ENCODE measurements around the gene COL1A2.

DNA sequence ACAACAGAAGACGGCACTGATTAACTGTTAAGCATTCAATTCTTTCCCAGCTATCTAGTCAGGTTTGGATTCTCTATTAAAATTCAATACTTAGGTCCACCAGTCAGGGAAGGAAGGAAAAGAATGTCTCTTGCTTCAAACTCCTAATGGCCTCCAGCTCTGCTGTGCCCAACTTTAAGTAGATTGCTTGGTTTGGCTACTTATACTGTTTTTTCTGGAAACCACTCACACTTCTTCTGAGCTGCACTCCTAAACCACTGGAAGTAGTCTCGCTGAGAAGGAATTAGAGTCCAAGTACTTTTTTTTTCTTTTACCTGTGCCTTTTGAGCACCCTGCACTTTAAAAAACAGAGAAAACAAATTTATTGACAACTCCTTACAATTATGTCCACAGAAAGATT, 26.7 kb upstream of the COL1A2 start:
- TF ChIP-seq, protein P1, sequence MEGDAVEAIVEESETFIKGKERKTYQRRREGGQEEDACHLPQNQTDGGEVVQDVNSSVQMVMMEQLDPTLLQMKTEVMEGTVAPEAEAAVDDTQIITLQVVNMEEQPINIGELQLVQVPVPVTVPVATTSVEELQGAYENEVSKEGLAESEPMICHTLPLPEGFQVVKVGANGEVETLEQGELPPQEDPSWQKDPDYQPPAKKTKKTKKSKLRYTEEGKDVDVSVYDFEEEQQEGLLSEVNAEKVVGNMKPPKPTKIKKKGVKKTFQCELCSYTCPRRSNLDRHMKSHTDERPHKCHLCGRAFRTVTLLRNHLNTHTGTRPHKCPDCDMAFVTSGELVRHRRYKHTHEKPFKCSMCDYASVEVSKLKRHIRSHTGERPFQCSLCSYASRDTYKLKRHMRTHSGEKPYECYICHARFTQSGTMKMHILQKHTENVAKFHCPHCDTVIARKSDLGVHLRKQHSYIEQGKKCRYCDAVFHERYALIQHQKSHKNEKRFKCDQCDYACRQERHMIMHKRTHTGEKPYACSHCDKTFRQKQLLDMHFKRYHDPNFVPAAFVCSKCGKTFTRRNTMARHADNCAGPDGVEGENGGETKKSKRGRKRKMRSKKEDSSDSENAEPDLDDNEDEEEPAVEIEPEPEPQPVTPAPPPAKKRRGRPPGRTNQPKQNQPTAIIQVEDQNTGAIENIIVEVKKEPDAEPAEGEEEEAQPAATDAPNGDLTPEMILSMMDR (conservative IDR thresholded peaks at IDR 0.05 in 1 of 2, IDR thresholded peaks at IDR 0.05 in 1 of 2; ENCODE audit: low read depth in 1 of 2, low read length in 2 of 2) = no peak
- TF ChIP-seq EZH2 (IDR thresholded peaks at IDR 0.05; ENCODE audit: low read length, missing control alignments) = no peak

Data from fibroblast of lung (primary cell).